SH-SY5Y (cell line): ENCODE results near the gene WDR70.

ENCODE experiments used
- GATA2 ChIP-seq: IDR thresholded peaks from 2 replicates; pipeline ENCODE4 v1.6.1; 2011; ENCODE audit warnings: mild to moderate bottlenecking, low read depth, low read length
- GATA3 ChIP-seq: IDR thresholded peaks from 2 replicates; pipeline ENCODE4 v1.6.1; 2011; ENCODE audit warnings: low read depth, mild to moderate bottlenecking, low read length, moderate library complexity

- TF ChIP-seq GATA3 (no peak), GATA2 (no peak)
Observed at GRCh38 chr5:37668524-37669047, 289.5 kb downstream of the WDR70 start.
